Right ventricle myocardium superior (tissue), 1 donor: ENCODE measurements around the gene RAB9A. TPM values are rescaled to one million over a fixed set of nuclear protein-coding genes. Genes with fewer than 3 reads are reported as not detected.

ENCODE experiments used
- total RNA-seq: library from RNA; stranded (reverse); fragmentation: NEBNext Ultra II Directional; extraction: Animal tissue kit (Norgen Biotek cat#: 25700); gene quantifications from one replicate; pipeline ENCODE4 v1.2.1, GENCODE V29; 2021
- donor health status: DM: no; HTN: yes; CAD: no; lungs with severe emphysema.

Gene RAB9A
- total RNA-seq, 1 donor from 2014 or later: 22.6 TPM

Other genes starting within 250 kb of the RAB9A start
- not detected for gene EGFL6, start 119.5 kb upstream of the RAB9A start, total RNA-seq
- 7.3 TPM for gene TCEANC, start 36.0 kb upstream of the RAB9A start, total RNA-seq
- 6.8 TPM for gene TRAPPC2, start 45.5 kb downstream of the RAB9A start, total RNA-seq
- 7.0 TPM for gene OFD1, start 45.6 kb downstream of the RAB9A start, total RNA-seq
- gene GPM6B, start 128.0 kb downstream of the RAB9A start, total RNA-seq: 5.3 TPM